K562 (cell line): ENCODE data around the gene FAM219B. TPM values are rescaled to one million over a fixed set of nuclear protein-coding genes. Genes with fewer than 3 reads are reported as not detected.
A peak's percentile ranks its signal among the peaks of the same experiment; 100 is the strongest.

Experiments
- ATAC-seq: fragments of 200-7000 bp; cut with Tn5 transposase; 3 replicates; pipeline ENCODE4 v1.9.1; 2020; ENCODE audit warnings: moderate library complexity
- BruUV-seq: library from RNA; stranded (reverse); fragments of 400-500 nt; replicated peaks from 2 replicates; lab custom pipeline; 2021; lab: Mats Ljungman, UMichigan
- CTCF ChIA-PET: fragments of 300-600 bp; formaldehyde crosslinking; extraction: SDS; loops from one replicate; lab custom pipeline; 2021; ENCODE audit warnings: low intra/inter-chr PET ratio; lab: Yijun Ruan, JAX
- POLR2A ChIA-PET: fragments of 300-600, 350-650 bp; sonication (Branson Sonifier 250); formaldehyde crosslinking; extraction: SDS; loops from one replicate; lab custom pipeline; 2021; ENCODE audit warnings: antibody characterized with exemption, inconsistent platforms; lab: Yijun Ruan, JAX
- DNase-seq, 4 experiments: peaks; one replicate each; pipeline versions ENCODE4 v3.0.0 to v3.0.0-alpha.2; 2011 to 2018; ENCODE audit warnings: low spot score in 3 of 4, mixed read lengths in 3 of 4; ENCODE audit errors: extremely low read depth in 1 of 4
- FAIRE-seq: peaks from 2 replicates; lab custom pipeline; 2011; peaks lifted over from hg19 to GRCh38; lab: Jason Lieb, UNC
- H2AFZ ChIP-seq: 2 replicates; pipeline ENCODE4 v1.6.0; 2011; ENCODE audit warnings: low read depth, low read length, control low read depth, inconsistent platforms
- H3K27ac ChIP-seq: fragments of 200-600 bp; 3 replicates; pipeline ENCODE4 v1.8.0; 2011; ENCODE audit warnings: low read depth, mild to moderate bottlenecking, control low read depth, inconsistent platforms, low read length, moderate library complexity, mixed read lengths; ENCODE audit errors: extremely low read depth
- H3K27me3 ChIP-seq, 2 experiments: fragments of 300-600 bp in 1 of 2; 2 replicates in 1 of 2; 3 replicates in 1 of 2; pipeline versions ENCODE4 v1.6.0 to v1.8.0; 2011; ENCODE audit warnings: inconsistent platforms in 2 of 2, low read length in 2 of 2, mild to moderate bottlenecking in 1 of 2, mixed read lengths in 1 of 2, moderate library complexity in 1 of 2; ENCODE audit not compliant: control insufficient read depth in 2 of 2, insufficient read depth in 2 of 2
- H3K36me3 ChIP-seq: fragments of 300-600 bp; 3 replicates; pipeline ENCODE4 v1.8.0; 2011; ENCODE audit warnings: mild to moderate bottlenecking, low read length, inconsistent platforms; ENCODE audit not compliant: control insufficient read depth, insufficient read depth
- H3K4me1 ChIP-seq, 2 experiments: fragments of 200-600 bp in 1 of 2; replicated peaks in 1 of 2; 2 replicates in 1 of 2; 3 replicates in 1 of 2; pipeline versions ENCODE4 v1.5.1 to v1.8.0; 2011; ENCODE audit warnings: inconsistent platforms in 2 of 2, low read length in 2 of 2, mild to moderate bottlenecking in 1 of 2, mixed read lengths in 1 of 2, moderate library complexity in 1 of 2; ENCODE audit not compliant: control insufficient read depth in 2 of 2, insufficient read depth in 2 of 2
- H3K4me2 ChIP-seq: 2 replicates; pipeline ENCODE4 v1.6.1; 2011; ENCODE audit warnings: low read length, control low read depth, inconsistent platforms, mixed read lengths; ENCODE audit not compliant: insufficient read depth
- H3K4me3 ChIP-seq: fragments of 200-600 bp; sonication (generic), shearing (Covaris generic); 2 replicates; pipeline ENCODE4 v1.5.1; 2016; ENCODE audit warnings: control low read depth, inconsistent platforms
- H3K79me2 ChIP-seq: fragments of 200-600 bp; 3 replicates; pipeline ENCODE4 v1.8.0; 2011; ENCODE audit warnings: low read length, inconsistent platforms; ENCODE audit not compliant: control insufficient read depth, insufficient read depth
- H3K9ac ChIP-seq, 2 experiments: 2 replicates each; pipeline versions ENCODE4 v1.6.0 to v1.6.1; 2011; ENCODE audit warnings: low read depth in 2 of 2, low read length in 2 of 2, control low read depth in 1 of 2, inconsistent platforms in 1 of 2, mild to moderate bottlenecking in 1 of 2, mixed read lengths in 1 of 2; ENCODE audit not compliant: insufficient read depth in 1 of 2
- H3K9me1 ChIP-seq: one replicate; pipeline ENCODE4 v1.6.0; 2011; ENCODE audit warnings: inconsistent platforms, mild to moderate bottlenecking, low read length, moderate library complexity; ENCODE audit not compliant: control insufficient read depth, insufficient read depth
- H3K9me3 ChIP-seq: replicated peaks from 2 replicates; pipeline ENCODE4 v1.5.1; 2011; ENCODE audit warnings: low read depth, low read length, inconsistent platforms; ENCODE audit not compliant: control insufficient read depth, insufficient read depth
- H4K20me1 ChIP-seq: replicated peaks from 2 replicates; pipeline ENCODE4 v1.6.1; 2011; ENCODE audit warnings: low read length, inconsistent platforms, mixed read lengths; ENCODE audit not compliant: control insufficient read depth, insufficient read depth
- CHD1 ChIP-seq: fragments of 200-600 bp; sonication (generic); IDR thresholded peaks from one replicate; pipeline ENCODE4 v1.6.1; 2012; ENCODE audit warnings: mild to moderate bottlenecking, moderate library complexity, low read length, inconsistent platforms
- CTBP1 ChIP-seq: fragments of 450-650 bp; IDR thresholded peaks from 2 replicates; pipeline ENCODE4 v1.6.1; 2016; ENCODE audit warnings: borderline replicate concordance
- CTCFL ChIP-seq: IDR thresholded peaks from 2 replicates; pipeline ENCODE4 v1.6.1; 2011; ENCODE audit warnings: borderline replicate concordance, low read depth, mild to moderate bottlenecking, moderate library complexity, low read length; ENCODE audit not compliant: insufficient read depth, poor library complexity, severe bottlenecking
- DDX20 ChIP-seq: fragments of 450-650 bp; IDR thresholded peaks from 2 replicates; pipeline ENCODE4 v1.6.1; 2016; ENCODE audit warnings: missing genetic modification characterization, low read depth, mild to moderate bottlenecking, missing compliant biosample characterization, moderate library complexity
- E2F5 ChIP-seq: sonication (generic); formaldehyde crosslinking; IDR thresholded peaks from 2 replicates; pipeline ENCODE4 v1.8.0; 2022; ENCODE audit warnings: mild to moderate bottlenecking, missing genetic modification reagents
- ETS2 ChIP-seq: IDR thresholded peaks from 2 replicates; pipeline ENCODE4 v1.6.1; 2016; ENCODE audit warnings: borderline replicate concordance, missing genetic modification characterization, mild to moderate bottlenecking, moderate library complexity, missing compliant biosample characterization; ENCODE audit not compliant: poor library complexity, severe bottlenecking
- EWSR1 ChIP-seq: fragments of 450-650 bp; IDR thresholded peaks from 2 replicates; pipeline ENCODE4 v1.6.1; 2018; ENCODE audit warnings: borderline replicate concordance, mild to moderate bottlenecking, low read depth, moderate library complexity; ENCODE audit not compliant: partially characterized antibody
- HMGXB4 ChIP-seq: sonication (generic); formaldehyde crosslinking; IDR thresholded peaks from 2 replicates; pipeline ENCODE4 v1.8.1; 2023; ENCODE audit warnings: mild to moderate bottlenecking, missing genetic modification reagents
- IRF1 ChIP-seq: sonication (generic); formaldehyde crosslinking; IDR thresholded peaks from 2 replicates; pipeline ENCODE4 v1.8.0; 2022; ENCODE audit warnings: missing genetic modification reagents, mild to moderate bottlenecking, borderline replicate concordance
- MXI1 ChIP-seq: IDR thresholded peaks from 2 replicates; pipeline ENCODE4 v1.6.1; 2011; ENCODE audit warnings: low read depth, mild to moderate bottlenecking, improper control_type of control experiment, low read length
- NCOA6 ChIP-seq: fragments of 450-650 bp; IDR thresholded peaks from 2 replicates; pipeline ENCODE4 v1.6.1; 2017; ENCODE audit warnings: mild to moderate bottlenecking
- NCOR1 ChIP-seq: fragments of 450-650 bp; IDR thresholded peaks from 2 replicates; pipeline ENCODE4 v1.6.1; 2016; ENCODE audit warnings: mild to moderate bottlenecking, moderate library complexity
- RCOR1 ChIP-seq, 2 experiments: IDR thresholded peaks; 2 replicates each; pipeline ENCODE4 v1.6.1; 2012; ENCODE audit warnings: low read depth in 2 of 2, low read length in 2 of 2, borderline replicate concordance in 1 of 2, improper control_type of control experiment in 1 of 2
- STAG1 ChIP-seq: sonication (generic); formaldehyde crosslinking; IDR thresholded peaks from 2 replicates; pipeline ENCODE4 v1.5.0; 2020; ENCODE audit warnings: missing genetic modification reagents, borderline replicate concordance
- TFAM ChIP-seq: fragments of 250-450 bp; sonication (Bioruptor Pico); conservative IDR thresholded peaks from 2 replicates; pipeline ENCODE4 v1.5.0; 2021; ENCODE audit warnings: mild to moderate bottlenecking, moderate library complexity
- ZNF140 ChIP-seq: fragments of 250-450 bp; sonication (Bioruptor Pico); IDR thresholded peaks from 2 replicates; pipeline ENCODE4 v1.8.0; 2021; ENCODE audit warnings: moderate library complexity, mild to moderate bottlenecking, inconsistent platforms
- WGBS: fragments of 100-300 bp; shearing (Covaris generic); methylation state at CpG from one replicate; pipeline ENCODE4 v1.1.6; 2016; ENCODE audit warnings: low coverage, mixed read lengths; ENCODE audit not compliant: insufficient coverage; ENCODE audit errors: missing lambda C conversion rate; 5-methylcytosine and 5-hydroxymethylcytosine counted together
- in situ Hi-C: fragments of 300-500 bp; cut with MboI; formaldehyde crosslinking; loops from 4 replicates; pipeline ENCODE4 v1.15.0; 2018; ENCODE audit warnings: inconsistent platforms, mixed read lengths
- intact Hi-C: fragments of 100-400 bp; cut with micrococcal nuclease; formaldehyde crosslinking; loops from 2 replicates; pipeline ENCODE4 v1.14.2; 2022
- polyA plus RNA-seq, 8 experiments: library from polyadenylated mRNA; depleted of rRNA in 4 of 8; stranded (reverse) in 5 of 8; unstranded in 3 of 8; fragments of >200 nt; fragmentation: Nextera tagmentation in 2 of 8; fragmentation: Illumina TruSeq in 1 of 8; extraction: Ambion mirVana in 2 of 8; extraction: Trizol in 1 of 8; gene quantifications; 2 replicates each; pipeline versions ENCODE4 v1.2.1 to v1.2.3, GENCODE V29; 2011 to 2014; ENCODE audit warnings: inconsistent platforms in 1 of 8, missing spikeins in 1 of 8
- total RNA-seq, 7 experiments: library from RNA; depleted of rRNA in 6 of 7; stranded (reverse); fragments of >200 nt in 6 of 7; fragmentation: Illumina TruSeq in 2 of 7; extraction: Trizol in 2 of 7; gene quantifications; 2 replicates each; pipeline versions ENCODE4 v1.2.1 to v1.2.3, GENCODE V29; 2011 to 2021; ENCODE audit warnings: low replicate concordance in 1 of 7

Gene FAM219B
- total and polyA plus RNA-seq, 9 of the 15 experiments (the other 6 are each of a cell fraction or from before 2014, with no cell fraction given), result 6.8 to 50.4 (median 29.4) TPM

GRCh38 chr15:74906067-74906449, 593 bp downstream of the FAM219B start:
- Histone ChIP-seq H3K4me1 (peaks cover 13 to 14% of the 10 kb centered on the region in 2 experiments; a peak in 4 of 5 replicates), H3K27me3 (no peaks in the 10 kb centered on the region), H3K9me1 (no peaks in the 10 kb centered on the region), H3K36me3 (peaks cover 38% of the 10 kb centered on the region), H3K4me2 (peak overlapping the region; percentile 94), H4K20me1 (no peaks in the 10 kb centered on the region), H3K9ac (peak overlapping the region; percentile 87 to 92), H3K27ac (peak overlapping the region; percentile 89), H3K4me3 (peak overlapping the region; percentile 95), H3K79me2 (peaks cover 23% of the 10 kb centered on the region), H2AFZ (peak overlapping the region; percentile 98), H3K9me3 (no peaks in the 10 kb centered on the region)
- in situ Hi-C loops, result no loop called here
- ChIA-PET POLR2A (interaction anchor here (0.7 to 3.8 kb wide), 24 partner anchors 9 to 720 kb away, joined by 3 to 29 read pairs (median 4); partner anchors contain the start of genes COX5A, MPI, SNUPN and ULK3), CTCF (no interaction called here)
- no TSS peak for BruUV-seq
- intact Hi-C loops, result loop anchor here (2.0 to 5.0 kb wide), 2 partner anchors 45 to 81 kb away; no protein-coding TSS in a partner anchor
- under 1% methylated on average over 20 of the region's 20 CpGs for whole genome bisulfite sequencing
- peak; percentile 48 for ATAC-seq
- DNase-seq, result peak in 2 of 4 experiments; percentile 21 to 47
- FAIRE-seq, result no peak
- no peak for TF ChIP-seq HMGXB4 (CRISPR knock-in tag)
- TF ChIP-seq STAG1 (CRISPR knock-in tag), result no peak
- TF ChIP-seq EWSR1, result no peak
- TF ChIP-seq MXI1, result 0 out of 2 replicates have a peak, but pooled peaks have one; percentile 5
- TF ChIP-seq CTCFL, result no peak
- TF ChIP-seq ZNF140 (CRISPR knock-in tag), result no peak
- TF ChIP-seq DDX20 (tag), result no peak
- no peak for TF ChIP-seq ETS2 (tag)
- peak; percentile 11; the same call in 1 of the 2 replicates for TF ChIP-seq CTBP1
- TF ChIP-seq NCOR1, result no peak
- TF ChIP-seq CHD1, result peak; percentile 85
- no peak for TF ChIP-seq E2F5 (CRISPR knock-in tag)
- peak in 1 of 2 experiments; percentile 41; a peak in 1 of 4 replicates for TF ChIP-seq RCOR1 (IDR thresholded peaks at IDR 0.05; ENCODE audit: borderline replicate concordance in 1 of 2, low read depth in 2 of 2, low read length in 2 of 2)
- no peak for TF ChIP-seq NCOA6
- TF ChIP-seq IRF1 (CRISPR knock-in tag), result no peak
- no peak for TF ChIP-seq TFAM (CRISPR knock-in tag)
